ES-I3 (cell line): Measurements from ENCODE around the gene TP53RK.
"Not testable (repeated sequence)": the region's sequence is repeated elsewhere in the genome, so short reads cannot be mapped to it uniquely, and the experiment has no call there.

Experiments used
- H3K36me3 ChIP-seq: 2 replicates; pipeline ENCODE4 v1.6.1; 2013; ENCODE audit warnings: mild to moderate bottlenecking, low read length, control low read depth, moderate library complexity; ENCODE audit not compliant: insufficient read depth
- H3K4me1 ChIP-seq: 2 replicates; pipeline ENCODE4 v1.6.1; 2013; ENCODE audit warnings: mild to moderate bottlenecking, control low read depth, low read length; ENCODE audit not compliant: insufficient read depth
- H3K9ac ChIP-seq: 2 replicates; pipeline ENCODE4 v1.6.1; 2013; ENCODE audit warnings: low read depth, mild to moderate bottlenecking, low read length, moderate library complexity
- H3K9me3 ChIP-seq: 2 replicates; pipeline ENCODE4 v1.6.1; 2013; ENCODE audit warnings: mild to moderate bottlenecking, low read length, moderate library complexity; ENCODE audit not compliant: control insufficient read depth, insufficient read depth

TP53RK gene

GRCh38 chr20:46683668-46683938 lies 5.6 kb downstream of the TP53RK start:
- peak overlapping the region; percentile 70 for H3K9ac ChIP-seq

GRCh38 chr20:46683011-46683667 lies 6.1 kb downstream of the TP53RK start:
- peak overlapping the region; percentile 70 for H3K9ac ChIP-seq

More at GRCh38 chr20:46683668-46683938, 5.6 kb downstream of the TP53RK start:
- peaks cover 12% of the 10 kb centered on the region for H3K36me3 ChIP-seq
- peaks cover 22% of the 10 kb centered on the region for H3K4me1 ChIP-seq
- no peaks in the 10 kb centered on the region for H3K9me3 ChIP-seq

GRCh38 chr20:46682063-46682821 lies 7.0 kb downstream of the TP53RK start:
- H3K9ac ChIP-seq, result 0 out of 2 replicates have a peak overlapping the region, but pooled peaks have one; percentile 14
- H3K4me1 ChIP-seq, result peaks cover 22% of the 10 kb centered on the region
- H3K36me3 ChIP-seq, result peaks cover 12% of the 10 kb centered on the region
- H3K9me3 ChIP-seq, result no peaks in the 10 kb centered on the region

More at GRCh38 chr20:46683011-46683667, 6.1 kb downstream of the TP53RK start:
- Histone ChIP-seq H3K9me3 (no peaks in the 10 kb centered on the region), H3K36me3 (peaks cover 12% of the 10 kb centered on the region), H3K4me1 (peaks cover 22% of the 10 kb centered on the region)

GRCh38 chr20:46681032-46681854 lies 8.0 kb downstream of the TP53RK start:
- Histone ChIP-seq H3K36me3 (0 out of 2 replicates have a peak, but pooled peaks cover 3% of the 10 kb centered on the region), H3K4me1 (peaks cover 22% of the 10 kb centered on the region), H3K9ac (no peak overlapping the region), H3K9me3 (no peaks in the 10 kb centered on the region)

GRCh38 chr20:46680684-46681031 lies 8.6 kb downstream of the TP53RK start:
- Histone ChIP-seq H3K9ac (no peak overlapping the region), H3K4me1 (peaks cover 22% of the 10 kb centered on the region), H3K36me3 (0 out of 2 replicates have a peak, but pooled peaks cover 3% of the 10 kb centered on the region), H3K9me3 (no peaks in the 10 kb centered on the region)

- Histone ChIP-seq H3K36me3 (0 out of 2 replicates have a peak, but pooled peaks cover 3% of the 10 kb centered on the region), H3K9ac (no peak overlapping the region), H3K4me1 (peaks cover 20% of the 10 kb centered on the region), H3K9me3 (no peaks in the 10 kb centered on the region)
Observed at GRCh38 chr20:46678516-46678915, 10.7 kb downstream of the TP53RK start.

GRCh38 chr20:46677608-46678007 lies 11.6 kb downstream of the TP53RK start:
- Histone ChIP-seq H3K9ac (no peak overlapping the region), H3K36me3 (0 out of 2 replicates have a peak, but pooled peaks cover 3% of the 10 kb centered on the region), H3K4me1 (peaks cover 11% of the 10 kb centered on the region), H3K9me3 (no peaks in the 10 kb centered on the region)

- not testable (repeated sequence) for H3K36me3 ChIP-seq, H3K4me1 ChIP-seq, H3K9me3 ChIP-seq, H3K9ac ChIP-seq
Observed at GRCh38 chr20:46676649-46677316, 12.5 kb downstream of the TP53RK start.

- Histone ChIP-seq H3K36me3 (no peaks in the 10 kb centered on the region), H3K4me1 (no peaks in the 10 kb centered on the region; the same call in 1 of the 2 replicates), H3K9ac (no peak overlapping the region), H3K9me3 (no peaks in the 10 kb centered on the region)
Observed at GRCh38 chr20:46674253-46675083, 14.8 kb downstream of the TP53RK start.

- no peak overlapping the region for H3K9ac ChIP-seq
- H3K4me1 ChIP-seq, result no peaks in the 10 kb centered on the region; the same call in 1 of the 2 replicates
Observed at GRCh38 chr20:46673394-46674252, 15.6 kb downstream of the TP53RK start.

GRCh38 chr20:46672543-46673148 lies 16.6 kb downstream of the TP53RK start:
- H3K4me1 ChIP-seq, result no peaks in the 10 kb centered on the region; the same call in 1 of the 2 replicates
- no peaks in the 10 kb centered on the region for H3K36me3 ChIP-seq
- no peak overlapping the region for H3K9ac ChIP-seq
- no peaks in the 10 kb centered on the region for H3K9me3 ChIP-seq

More at GRCh38 chr20:46673394-46674252, 15.6 kb downstream of the TP53RK start:
- no peaks in the 10 kb centered on the region for H3K9me3 ChIP-seq
- H3K36me3 ChIP-seq, result no peaks in the 10 kb centered on the region

- H3K4me1 ChIP-seq, result no peaks in the 10 kb centered on the region; the same call in 1 of the 2 replicates
- H3K9ac ChIP-seq, result no peak overlapping the region
Observed at GRCh38 chr20:46671866-46672542, 17.2 kb downstream of the TP53RK start.

More at GRCh38 chr20:46671866-46672542, 17.2 kb downstream of the TP53RK start:
- Histone ChIP-seq H3K36me3 (no peaks in the 10 kb centered on the region), H3K9me3 (no peaks in the 10 kb centered on the region)
